Coronary artery (tissue), 2 donors: ENCODE results near the gene BCL2L2.

Source experiments
- DNase-seq: peaks from one replicate; pipeline ENCODE4 v3.0.0-alpha.2; 2017; ENCODE audit warnings: low spot score
- H3K27ac ChIP-seq, 2 donors: fragments of 200-600 bp; sonication (generic); one replicate each; pipeline ENCODE4 v1.5.1; 2016 to 2019
- H3K4me3 ChIP-seq: fragments of 200-600 bp; sonication (generic); 2 replicates; pipeline ENCODE4 v1.5.1; 2016; ENCODE audit warnings: mild to moderate bottlenecking, moderate library complexity
- TF ChIP-seq, protein P1 (sequence below): fragments of 200-600 bp; sonication (generic); IDR thresholded peaks from one replicate; pipeline ENCODE4 v1.5.1; 2019; ENCODE audit warnings: antibody characterized with exemption

The BCL2L2 gene

DNA sequence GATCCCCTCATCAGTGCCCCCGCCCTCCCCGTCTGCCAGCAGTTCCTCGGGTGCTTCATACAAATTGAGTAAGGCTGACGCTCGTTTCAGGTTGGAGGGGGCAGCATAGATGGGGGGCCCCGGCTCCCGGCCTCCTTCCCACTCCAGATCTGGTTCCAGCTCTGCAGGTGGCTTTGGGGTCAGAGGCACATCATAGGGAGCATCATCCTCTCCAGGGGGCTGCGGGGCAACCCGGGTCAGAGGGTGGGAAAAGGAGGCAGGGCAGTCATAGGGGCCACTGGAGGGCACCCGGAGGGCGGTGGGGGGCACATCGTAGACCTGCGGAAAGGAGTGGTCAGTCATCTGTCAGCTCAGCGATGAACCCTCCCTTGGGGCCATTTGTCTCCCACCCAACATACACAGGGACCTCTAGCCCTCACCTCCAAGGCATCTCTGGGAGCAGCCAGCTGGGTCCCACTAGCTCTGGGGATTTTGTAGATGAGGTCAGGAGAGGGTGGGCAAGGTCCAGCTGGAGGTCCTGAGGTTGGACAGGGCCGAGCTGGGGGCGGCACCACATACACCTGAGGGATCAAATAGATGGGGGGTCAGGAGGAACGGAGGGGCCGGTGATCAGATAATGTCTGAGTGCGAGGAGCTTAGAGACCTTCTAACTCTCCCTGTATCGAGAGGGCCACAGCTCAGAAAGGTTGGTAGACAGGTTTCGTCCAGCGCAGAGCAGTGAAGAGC is 53.3 kb downstream of the BCL2L2 start:
- DNase-seq: peak; percentile 58
- H3K27ac ChIP-seq: peak overlapping the region in 1 of 2 donors; percentile 73
- TF ChIP-seq, protein P1, sequence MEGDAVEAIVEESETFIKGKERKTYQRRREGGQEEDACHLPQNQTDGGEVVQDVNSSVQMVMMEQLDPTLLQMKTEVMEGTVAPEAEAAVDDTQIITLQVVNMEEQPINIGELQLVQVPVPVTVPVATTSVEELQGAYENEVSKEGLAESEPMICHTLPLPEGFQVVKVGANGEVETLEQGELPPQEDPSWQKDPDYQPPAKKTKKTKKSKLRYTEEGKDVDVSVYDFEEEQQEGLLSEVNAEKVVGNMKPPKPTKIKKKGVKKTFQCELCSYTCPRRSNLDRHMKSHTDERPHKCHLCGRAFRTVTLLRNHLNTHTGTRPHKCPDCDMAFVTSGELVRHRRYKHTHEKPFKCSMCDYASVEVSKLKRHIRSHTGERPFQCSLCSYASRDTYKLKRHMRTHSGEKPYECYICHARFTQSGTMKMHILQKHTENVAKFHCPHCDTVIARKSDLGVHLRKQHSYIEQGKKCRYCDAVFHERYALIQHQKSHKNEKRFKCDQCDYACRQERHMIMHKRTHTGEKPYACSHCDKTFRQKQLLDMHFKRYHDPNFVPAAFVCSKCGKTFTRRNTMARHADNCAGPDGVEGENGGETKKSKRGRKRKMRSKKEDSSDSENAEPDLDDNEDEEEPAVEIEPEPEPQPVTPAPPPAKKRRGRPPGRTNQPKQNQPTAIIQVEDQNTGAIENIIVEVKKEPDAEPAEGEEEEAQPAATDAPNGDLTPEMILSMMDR: no peak
- H3K4me3 ChIP-seq: no peak overlapping the region

DNA sequence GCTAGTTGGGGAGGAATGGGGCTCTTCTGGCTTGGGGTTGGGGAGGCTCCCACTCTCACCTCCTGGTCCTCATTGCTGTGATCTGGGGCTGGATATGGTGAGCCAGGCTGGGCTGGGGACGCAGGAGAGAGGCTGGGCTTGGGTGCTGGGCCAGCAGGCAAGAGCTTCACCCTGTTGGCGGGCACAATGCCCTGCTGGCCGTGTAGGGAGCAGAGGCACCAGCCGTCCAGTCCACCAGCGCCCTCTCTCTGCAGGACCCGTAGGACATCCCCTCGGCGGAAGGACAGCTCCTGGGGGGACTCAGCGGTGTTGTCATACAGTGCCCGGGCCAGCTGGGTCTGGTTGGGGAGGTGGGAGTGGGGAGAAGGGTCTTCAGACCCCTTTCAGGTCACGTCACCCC is 53.9 kb downstream of the BCL2L2 start:
- peak; percentile 46 for DNase-seq
- TF ChIP-seq, protein P1: no peak

GRCh38 chr14:23361320-23361719 is 54.7 kb downstream of the BCL2L2 start:
- DNase-seq: peak; percentile 70
- Histone ChIP-seq H3K27ac (peak overlapping the region in 1 of 2 donors; percentile 73), H3K4me3 (no peak overlapping the region)
- TF ChIP-seq, protein P1: no peak

More for the DNA sequence above, 53.9 kb downstream of the BCL2L2 start:
- Histone ChIP-seq H3K27ac (peak overlapping the region in 1 of 2 donors; percentile 73), H3K4me3 (no peak overlapping the region)
